ENCODE data around the gene HIRA. TPM values are rescaled to one million over a fixed set of nuclear protein-coding genes. Genes with fewer than 3 reads are reported as not detected.

Gene HIRA
- total RNA-seq, 1 experiment from 2014 or later, result 23.8 TPM

GRCh38 chr22:19453718-19454117 lies 22.2 kb upstream of the HIRA start:
- no peaks in the 10 kb centered on the region for H3K9me3 ChIP-seq (ENCODE audit: control insufficient read depth, insufficient read depth, low read depth, low read length)
- DNase-seq (ENCODE audit: low read depth, low spot score) (no peak), ATAC-seq (no peak)
- POLR2A ChIA-PET, result no interaction called here
- in situ Hi-C loops (cut with HindIII; ENCODE audit: low pct_unique_long_range_greater_than_20kb, low sequenced_read_pairs), result no loop called here
- no TSS peak for BruUV-seq (replicated peaks)
- no peak overlapping the region for H3K4me3 ChIP-seq (ENCODE audit: low read depth in 2 of 2, low read length in 2 of 2)
- H3K36me3 ChIP-seq (ENCODE audit: control insufficient read depth, insufficient read depth, low read length), result peaks cover 3% of the 10 kb centered on the region; the same call in 1 of the 2 replicates
- no peaks in the 10 kb centered on the region for H3K27me3 ChIP-seq (ENCODE audit: control insufficient read depth, insufficient read depth, low read length)
- CTCF ChIA-PET, result no interaction called here
- intact Hi-C loops (cut with micrococcal nuclease; ENCODE audit: unreplicated experiment), result no loop called here
- H3K27ac ChIP-seq (ENCODE audit: low read length), result no peak overlapping the region
- TF ChIP-seq REST (IDR thresholded peaks at IDR 0.05; ENCODE audit: insufficient read depth in 1 of 2, low read depth in 2 of 2, low read length in 1 of 2) (no peak), TCF7L2 (IDR thresholded peaks at IDR 0.05; ENCODE audit: low read depth, low read length) (no peak), POLR2AphosphoS5 (IDR thresholded peaks at IDR 0.05; ENCODE audit: low read depth, low read length) (no peak), SIN3A (IDR thresholded peaks at IDR 0.05; ENCODE audit: borderline replicate concordance, insufficient read depth, low read depth, low read length) (no peak)
- H3K4me1 ChIP-seq (ENCODE audit: control insufficient read depth, insufficient read depth, low read length), result peaks cover 2% of the 10 kb centered on the region; the same call in 1 of the 2 replicates

- no peaks in the 10 kb centered on the region for H3K9me3 ChIP-seq (ENCODE audit: control insufficient read depth, insufficient read depth, low read depth, low read length)
- no peak overlapping the region for H3K4me3 ChIP-seq (ENCODE audit: low read depth in 2 of 2, low read length in 2 of 2)
- in situ Hi-C loops (cut with HindIII; ENCODE audit: low pct_unique_long_range_greater_than_20kb, low sequenced_read_pairs) (no loop called here), intact Hi-C loops (cut with micrococcal nuclease; ENCODE audit: unreplicated experiment) (no loop called here)
- DNase-seq (ENCODE audit: low read depth, low spot score) (no peak), ATAC-seq (no peak)
- H3K27ac ChIP-seq (ENCODE audit: low read length), result no peak overlapping the region
- ChIA-PET CTCF (no interaction called here), POLR2A (no interaction called here)
- H3K27me3 ChIP-seq (ENCODE audit: control insufficient read depth, insufficient read depth, low read length), result no peaks in the 10 kb centered on the region
- no TSS peak for BruUV-seq (replicated peaks)
- H3K4me1 ChIP-seq (ENCODE audit: control insufficient read depth, insufficient read depth, low read length), result peaks cover 10% of the 10 kb centered on the region; the same call in 1 of the 2 replicates
- peaks cover 3% of the 10 kb centered on the region for H3K36me3 ChIP-seq (ENCODE audit: control insufficient read depth, insufficient read depth, low read length)
- no peak for TF ChIP-seq REST (IDR thresholded peaks at IDR 0.05; ENCODE audit: insufficient read depth in 1 of 2, low read depth in 2 of 2, low read length in 1 of 2)
- no peak for TF ChIP-seq TCF7L2 (IDR thresholded peaks at IDR 0.05; ENCODE audit: low read depth, low read length)
- no peak for TF ChIP-seq CTCF (IDR thresholded peaks at IDR 0.05)
- TF ChIP-seq SIN3A (IDR thresholded peaks at IDR 0.05; ENCODE audit: borderline replicate concordance, insufficient read depth, low read depth, low read length), result no peak
- TF ChIP-seq POLR2AphosphoS5 (IDR thresholded peaks at IDR 0.05; ENCODE audit: low read depth, low read length), result no peak
Observed at GRCh38 chr22:19451570-19451969, 20.0 kb upstream of the HIRA start.
